ENCODE results near the gene SMAD6. TPM values are rescaled to one million over a fixed set of nuclear protein-coding genes. Genes with fewer than 3 reads are reported as not detected.

SMAD6 gene
- polyA plus RNA-seq, 1 donor, result 25.4 TPM

DNA sequence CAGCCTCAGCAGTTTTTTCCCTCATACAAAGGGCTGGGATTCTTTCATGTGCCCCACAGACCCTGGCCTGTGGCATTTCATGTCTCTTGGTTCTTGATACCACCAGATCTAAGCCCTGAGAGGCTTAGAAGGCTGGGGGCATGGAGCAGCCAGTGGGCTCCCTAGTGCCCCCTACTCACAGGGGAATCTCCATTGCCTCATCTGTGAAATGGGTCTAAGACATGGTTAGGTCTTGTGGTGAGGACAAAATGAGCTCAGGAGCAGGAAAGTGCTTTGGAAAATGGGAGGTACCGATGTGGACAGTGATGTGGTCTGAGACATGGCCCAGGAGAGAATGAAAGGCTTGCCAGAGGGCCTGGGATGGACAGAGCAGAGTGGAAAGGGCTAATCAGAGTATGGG, 94.3 kb downstream of the SMAD6 start:
- Histone ChIP-seq H3K4me1 (ENCODE audit: control insufficient read depth, insufficient read depth, low read length) (no peaks in the 10 kb centered on the region), H3K27ac (ENCODE audit: low read length) (no peak overlapping the region), H3K4me3 (ENCODE audit: low read length) (no peak overlapping the region), H3K36me3 (ENCODE audit: control insufficient read depth, insufficient read depth, low read length) (no peaks in the 10 kb centered on the region), H3K9me3 (ENCODE audit: control insufficient read depth, low read depth, low read length) (no peaks in the 10 kb centered on the region), H3K27me3 (ENCODE audit: control insufficient read depth, insufficient read depth, low read length) (no peaks in the 10 kb centered on the region)
- no peak for DNase-seq
- no CpG with 5 or more reads among the region's 1 CpG for WGBS (ENCODE audit: insufficient coverage, low lambda C conversion rate)

DNA sequence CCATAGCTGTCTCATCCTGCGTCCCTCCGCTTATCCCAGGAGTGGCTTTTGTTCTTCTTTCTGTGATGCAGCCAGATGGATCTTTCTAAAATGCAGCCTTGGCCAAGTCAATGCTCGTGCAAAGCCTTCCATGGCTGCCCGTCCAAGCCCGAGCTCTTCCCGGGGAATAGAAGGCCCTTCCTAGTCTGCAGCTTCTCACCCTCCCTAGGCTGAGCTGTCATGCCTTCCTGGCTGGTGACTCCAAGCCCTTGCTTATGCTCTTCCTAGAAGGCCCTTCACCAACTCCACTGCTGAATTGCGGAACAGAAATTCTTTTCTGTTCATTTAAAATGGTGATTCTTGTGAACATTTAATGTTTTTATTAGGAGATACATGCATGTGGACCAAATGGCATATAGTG, 95.9 kb downstream of the SMAD6 start:
- Histone ChIP-seq H3K4me1 (ENCODE audit: control insufficient read depth, insufficient read depth, low read length) (peaks cover 9% of the 10 kb centered on the region), H3K4me3 (ENCODE audit: low read length) (no peak overlapping the region), H3K27ac (ENCODE audit: low read length) (no peak overlapping the region), H3K27me3 (ENCODE audit: control insufficient read depth, insufficient read depth, low read length) (no peaks in the 10 kb centered on the region), H3K9me3 (ENCODE audit: control insufficient read depth, low read depth, low read length) (no peaks in the 10 kb centered on the region), H3K36me3 (ENCODE audit: control insufficient read depth, insufficient read depth, low read length) (no peaks in the 10 kb centered on the region)
- no peak for DNase-seq
- WGBS (ENCODE audit: insufficient coverage, low lambda C conversion rate), result no CpG with 5 or more reads among the region's 7 CpGs

DNA sequence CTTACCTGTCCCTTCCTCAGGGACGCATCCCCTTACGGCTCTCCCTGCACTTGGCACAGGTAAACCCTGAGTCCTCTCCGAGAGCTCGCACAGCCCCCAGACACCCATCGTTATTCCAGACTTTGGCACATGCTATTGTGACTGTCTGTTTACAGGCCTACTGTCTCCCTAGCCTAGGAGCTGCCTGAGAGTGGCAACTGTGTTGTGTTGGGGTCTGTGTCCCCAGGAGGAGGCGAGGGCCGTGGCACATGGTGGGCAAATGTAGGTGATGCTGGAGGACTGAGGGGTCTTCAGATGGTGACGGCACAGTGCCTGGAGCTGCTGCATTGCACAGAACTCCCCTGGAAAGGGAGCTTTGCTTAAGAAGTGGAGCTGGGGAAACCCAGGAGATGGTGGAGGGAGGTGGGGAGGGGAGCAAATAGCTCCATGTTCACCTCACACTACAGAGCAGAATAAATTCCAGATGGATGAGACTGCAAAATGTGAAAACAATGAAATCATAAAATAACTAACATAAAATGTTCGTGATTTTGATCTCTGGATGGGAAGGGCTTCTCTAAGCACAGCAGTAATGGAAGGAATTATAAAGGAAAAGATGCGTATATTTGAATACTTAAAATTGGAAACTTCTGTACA, 96.5 kb downstream of the SMAD6 start:
- no peaks in the 10 kb centered on the region for H3K36me3 ChIP-seq (ENCODE audit: control insufficient read depth, insufficient read depth, low read length)
- H3K4me3 ChIP-seq (ENCODE audit: low read length), result no peak overlapping the region
- no peak for DNase-seq
- no peaks in the 10 kb centered on the region for H3K9me3 ChIP-seq (ENCODE audit: control insufficient read depth, low read depth, low read length)
- no peaks in the 10 kb centered on the region for H3K27me3 ChIP-seq (ENCODE audit: control insufficient read depth, insufficient read depth, low read length)
- H3K27ac ChIP-seq (ENCODE audit: low read length), result no peak overlapping the region
- WGBS (ENCODE audit: insufficient coverage, low lambda C conversion rate), result 90% methylated on average over 3 of the region's 10 CpGs
- peaks cover 16% of the 10 kb centered on the region for H3K4me1 ChIP-seq (ENCODE audit: control insufficient read depth, insufficient read depth, low read length)

DNA sequence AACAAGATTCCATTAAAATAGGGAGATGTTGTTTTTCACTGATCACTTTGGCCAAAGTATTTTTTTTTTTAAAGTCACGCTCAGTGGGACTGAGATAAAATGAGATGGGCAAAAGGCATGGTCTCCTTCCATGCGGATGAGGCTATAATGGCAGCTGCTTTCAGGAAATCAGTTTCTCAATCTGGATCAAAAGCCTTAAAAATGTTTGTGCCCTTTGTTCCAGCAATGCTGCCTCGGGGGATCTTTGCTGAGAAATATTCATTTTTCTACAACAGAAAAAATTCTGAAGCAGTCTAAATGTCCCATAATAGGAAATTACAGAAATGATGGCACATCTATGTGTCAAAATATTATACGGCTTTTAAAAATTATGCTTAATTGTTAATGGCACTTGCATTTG, 97.2 kb downstream of the SMAD6 start:
- DNase-seq, result no peak
- Histone ChIP-seq H3K27me3 (ENCODE audit: control insufficient read depth, insufficient read depth, low read length) (no peaks in the 10 kb centered on the region), H3K4me3 (ENCODE audit: low read length) (no peak overlapping the region), H3K4me1 (ENCODE audit: control insufficient read depth, insufficient read depth, low read length) (peaks cover 18% of the 10 kb centered on the region), H3K27ac (ENCODE audit: low read length) (no peak overlapping the region), H3K9me3 (ENCODE audit: control insufficient read depth, low read depth, low read length) (no peaks in the 10 kb centered on the region), H3K36me3 (ENCODE audit: control insufficient read depth, insufficient read depth, low read length) (no peaks in the 10 kb centered on the region)
- no CpG with 5 or more reads among the region's 4 CpGs for WGBS (ENCODE audit: insufficient coverage, low lambda C conversion rate)

DNA sequence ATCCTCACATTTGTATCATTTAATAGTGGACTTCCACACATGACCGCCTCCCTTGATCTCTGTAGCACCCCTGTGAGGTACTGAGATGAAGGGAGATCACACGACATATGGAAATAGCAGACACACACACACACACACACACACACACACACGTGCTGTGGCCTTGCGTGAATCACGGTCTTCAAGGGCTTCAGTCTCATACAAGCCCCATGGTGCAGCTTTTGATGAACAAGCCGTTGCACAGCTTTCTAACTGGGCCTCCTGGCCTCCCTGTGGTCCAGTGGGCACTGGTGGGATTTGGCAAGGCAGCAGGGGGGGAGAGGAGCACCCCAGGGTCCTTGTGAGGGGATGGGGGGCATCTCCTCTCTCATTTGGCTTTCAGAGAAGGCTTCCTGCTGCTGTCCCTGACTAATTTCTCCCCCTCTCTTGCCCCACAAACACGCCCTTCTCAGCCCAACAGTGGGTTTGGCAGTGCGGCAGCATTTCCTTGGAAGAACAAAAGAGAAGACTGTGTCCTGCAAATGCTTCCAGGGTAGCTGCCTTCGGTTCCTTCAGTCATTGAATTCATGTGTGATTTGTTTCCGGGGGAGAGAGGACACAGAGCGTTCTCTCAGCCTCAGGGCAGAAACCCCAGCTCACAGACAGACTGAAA, 98.7 kb downstream of the SMAD6 start:
- no peaks in the 10 kb centered on the region for H3K36me3 ChIP-seq (ENCODE audit: control insufficient read depth, insufficient read depth, low read length)
- H3K9me3 ChIP-seq (ENCODE audit: control insufficient read depth, low read depth, low read length), result no peaks in the 10 kb centered on the region
- no peak overlapping the region for H3K4me3 ChIP-seq (ENCODE audit: low read length)
- DNase-seq, result no peak
- H3K4me1 ChIP-seq (ENCODE audit: control insufficient read depth, insufficient read depth, low read length), result peaks cover 18% of the 10 kb centered on the region
- no peak overlapping the region for H3K27ac ChIP-seq (ENCODE audit: low read length)
- no CpG with 5 or more reads among the region's 11 CpGs for WGBS (ENCODE audit: insufficient coverage, low lambda C conversion rate)
- no peaks in the 10 kb centered on the region for H3K27me3 ChIP-seq (ENCODE audit: control insufficient read depth, insufficient read depth, low read length)

DNA sequence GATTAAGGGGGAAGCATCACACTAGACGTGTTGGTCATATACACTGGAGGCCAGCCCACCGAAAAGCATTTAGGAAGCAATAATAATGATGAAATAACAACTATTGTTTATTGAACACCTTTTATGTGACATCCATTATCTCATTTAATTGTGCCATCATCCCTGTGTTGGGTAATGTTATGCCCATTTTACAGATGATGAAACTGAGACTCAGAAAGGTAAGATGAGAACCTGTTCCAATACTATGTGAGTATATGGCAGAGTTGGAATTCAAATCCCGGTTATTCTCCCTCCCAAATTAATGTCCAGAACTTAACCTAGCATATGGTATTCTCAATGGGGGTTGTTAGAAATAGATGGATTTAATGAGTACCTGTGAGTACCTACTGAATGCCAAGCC, 99.2 kb downstream of the SMAD6 start:
- no peak overlapping the region for H3K4me3 ChIP-seq (ENCODE audit: low read length)
- H3K9me3 ChIP-seq (ENCODE audit: control insufficient read depth, low read depth, low read length), result no peaks in the 10 kb centered on the region
- H3K27me3 ChIP-seq (ENCODE audit: control insufficient read depth, insufficient read depth, low read length), result no peaks in the 10 kb centered on the region
- H3K27ac ChIP-seq (ENCODE audit: low read length), result no peak overlapping the region
- peaks cover 18% of the 10 kb centered on the region for H3K4me1 ChIP-seq (ENCODE audit: control insufficient read depth, insufficient read depth, low read length)
- DNase-seq, result no peak
- WGBS (ENCODE audit: insufficient coverage, low lambda C conversion rate), result no CpG with 5 or more reads among the region's 3 CpGs
- no peaks in the 10 kb centered on the region for H3K36me3 ChIP-seq (ENCODE audit: control insufficient read depth, insufficient read depth, low read length)

DNA sequence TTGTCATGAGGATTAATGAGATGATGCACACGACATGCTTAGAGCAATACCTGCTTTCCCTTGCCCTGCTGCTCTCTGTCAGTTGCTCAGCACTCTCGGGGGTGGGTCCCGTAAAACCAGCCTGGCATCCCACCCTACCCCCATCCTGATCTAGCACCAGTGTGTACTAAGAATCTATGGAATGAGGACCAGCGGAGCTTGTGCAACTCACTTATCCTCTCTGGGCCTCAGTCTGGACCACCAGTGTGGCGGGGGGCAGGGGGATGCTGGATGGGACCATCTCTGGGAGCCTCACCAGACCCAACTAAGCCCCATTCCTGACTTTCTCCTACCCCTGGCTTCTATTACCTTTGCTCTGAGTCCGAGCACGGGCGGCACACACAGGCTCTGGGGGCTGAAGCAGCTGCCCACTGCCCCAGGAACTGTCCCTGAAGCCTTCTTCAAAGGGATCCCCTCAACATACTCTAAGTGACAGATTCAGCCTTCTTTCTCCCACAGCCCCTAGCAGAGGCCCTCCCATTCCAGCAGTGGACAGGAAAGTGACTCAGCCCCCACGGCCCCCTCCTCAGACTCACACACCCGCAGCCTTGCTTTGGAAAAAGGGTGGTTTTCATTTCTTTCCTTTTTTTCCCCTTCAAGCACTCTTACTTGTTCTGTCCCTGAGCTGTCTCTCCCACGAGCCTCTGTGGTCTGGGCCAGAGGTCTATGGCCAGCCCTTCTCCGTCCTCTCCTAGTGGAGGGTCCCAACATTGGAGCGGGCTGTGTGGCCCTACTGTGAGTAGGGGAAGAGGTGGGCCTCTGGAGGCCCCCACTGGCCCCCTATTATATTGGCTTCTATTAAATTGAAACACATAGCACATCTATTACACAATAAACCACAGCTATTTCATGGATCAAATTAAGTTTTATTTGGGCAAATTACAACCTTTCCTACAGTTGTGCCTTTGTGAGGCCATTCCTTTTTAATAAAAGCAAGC, 100.3 kb downstream of the SMAD6 start:
- Histone ChIP-seq H3K4me3 (ENCODE audit: low read length) (no peak overlapping the region), H3K27ac (ENCODE audit: low read length) (peak overlapping the region; percentile 72), H3K4me1 (ENCODE audit: control insufficient read depth, insufficient read depth, low read length) (peaks cover 18% of the 10 kb centered on the region), H3K9me3 (ENCODE audit: control insufficient read depth, low read depth, low read length) (no peaks in the 10 kb centered on the region), H3K27me3 (ENCODE audit: control insufficient read depth, insufficient read depth, low read length) (no peaks in the 10 kb centered on the region), H3K36me3 (ENCODE audit: control insufficient read depth, insufficient read depth, low read length) (no peaks in the 10 kb centered on the region)
- 65% methylated on average over 3 of the region's 13 CpGs for WGBS (ENCODE audit: insufficient coverage, low lambda C conversion rate)
- DNase-seq, result no peak

DNA sequence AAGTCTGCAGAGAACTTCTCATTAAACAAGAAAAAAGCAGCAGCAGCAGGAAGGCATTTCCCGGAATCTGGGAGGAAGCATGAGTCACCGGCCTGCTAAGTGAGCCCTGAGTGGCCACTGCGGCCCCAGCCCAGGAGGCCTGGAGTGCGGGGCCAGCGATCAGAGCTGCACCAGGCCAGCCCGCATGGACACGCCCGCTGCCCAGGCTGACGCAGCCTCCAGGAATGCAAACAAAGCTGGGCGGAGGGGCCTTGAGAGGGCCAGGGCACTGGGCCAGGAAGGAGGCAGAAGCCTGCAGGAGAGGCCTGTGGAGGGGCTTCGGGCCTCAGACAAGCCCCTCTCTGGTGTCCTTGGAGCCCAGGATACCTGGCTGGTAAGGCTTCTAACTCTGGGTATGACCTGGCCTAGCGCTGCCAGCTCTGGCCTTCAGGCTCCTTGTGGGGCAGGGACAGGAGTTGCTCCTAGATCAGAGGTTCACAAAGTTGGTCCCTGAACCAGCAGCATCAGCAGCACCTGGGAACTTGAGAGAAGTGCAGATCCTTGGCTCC, 101.2 kb downstream of the SMAD6 start:
- no peak overlapping the region for H3K4me3 ChIP-seq (ENCODE audit: low read length)
- H3K27me3 ChIP-seq (ENCODE audit: control insufficient read depth, insufficient read depth, low read length), result no peaks in the 10 kb centered on the region

DNA sequence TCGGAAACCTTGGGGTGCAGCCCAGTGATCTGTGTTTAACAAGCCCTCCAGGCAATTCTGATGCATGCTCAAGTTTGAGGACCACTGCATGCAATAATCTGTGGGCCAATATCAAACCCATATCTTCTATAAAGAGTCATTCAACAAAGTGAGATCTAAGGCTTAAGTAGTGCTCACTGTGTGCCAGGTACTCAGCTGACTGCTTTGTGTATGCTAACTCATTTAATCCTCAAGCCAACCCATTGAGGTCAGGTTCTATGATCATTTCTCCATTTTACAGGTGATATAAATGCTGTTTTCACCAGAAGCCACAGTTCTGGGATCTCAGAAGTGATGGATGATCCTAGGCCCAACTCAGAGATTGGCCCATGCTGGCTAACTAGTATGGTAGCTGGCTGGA, 101.7 kb downstream of the SMAD6 start:
- H3K9me3 ChIP-seq (ENCODE audit: control insufficient read depth, low read depth, low read length), result no peaks in the 10 kb centered on the region
- H3K27me3 ChIP-seq (ENCODE audit: control insufficient read depth, insufficient read depth, low read length), result no peaks in the 10 kb centered on the region
- H3K36me3 ChIP-seq (ENCODE audit: control insufficient read depth, insufficient read depth, low read length), result no peaks in the 10 kb centered on the region
- H3K27ac ChIP-seq (ENCODE audit: low read length), result peak overlapping the region; percentile 72
- no CpG with 5 or more reads among the region's 1 CpG for WGBS (ENCODE audit: insufficient coverage, low lambda C conversion rate)
- no peak for DNase-seq
- no peak overlapping the region for H3K4me3 ChIP-seq (ENCODE audit: low read length)
- peaks cover 18% of the 10 kb centered on the region for H3K4me1 ChIP-seq (ENCODE audit: control insufficient read depth, insufficient read depth, low read length)

More for the DNA sequence above, 101.2 kb downstream of the SMAD6 start:
- WGBS (ENCODE audit: insufficient coverage, low lambda C conversion rate), result no CpG with 5 or more reads among the region's 12 CpGs
- Histone ChIP-seq H3K4me1 (ENCODE audit: control insufficient read depth, insufficient read depth, low read length) (peaks cover 18% of the 10 kb centered on the region), H3K36me3 (ENCODE audit: control insufficient read depth, insufficient read depth, low read length) (no peaks in the 10 kb centered on the region), H3K9me3 (ENCODE audit: control insufficient read depth, low read depth, low read length) (no peaks in the 10 kb centered on the region), H3K27ac (ENCODE audit: low read length) (peak overlapping the region; percentile 72)
- DNase-seq, result peak; percentile 94 to 96

DNA sequence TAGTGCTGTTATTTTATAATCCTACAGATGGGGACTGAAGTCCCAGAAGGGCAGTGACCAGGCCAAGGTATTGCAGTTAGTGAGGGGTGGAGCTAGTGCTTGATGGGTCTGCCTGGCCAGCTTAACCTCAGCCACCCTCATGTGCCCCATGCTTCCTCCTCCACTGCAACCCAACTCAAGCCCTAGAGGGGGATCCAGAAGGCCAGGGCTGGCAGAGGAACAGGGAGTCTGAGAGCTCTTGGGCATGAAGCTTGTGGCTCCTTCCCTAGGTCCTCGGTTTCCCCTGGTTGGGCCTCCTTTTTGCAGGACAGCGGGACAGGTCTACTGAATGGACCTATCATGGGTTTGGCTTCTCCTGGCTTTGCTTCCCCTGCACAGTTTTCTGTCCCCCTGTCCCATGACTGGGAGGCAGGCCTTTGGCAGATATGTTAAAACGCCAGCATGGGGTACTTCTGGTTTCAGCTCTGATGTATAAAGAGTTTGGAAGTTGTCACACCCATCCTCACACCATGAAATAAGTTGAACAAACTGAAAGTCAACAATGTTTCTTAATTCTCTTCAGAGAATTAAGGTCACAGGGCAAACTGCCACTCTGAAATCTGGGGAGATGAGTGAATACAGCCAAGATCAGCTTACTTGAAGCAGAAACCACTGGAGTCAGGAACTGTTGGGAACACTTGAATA, 103.3 kb downstream of the SMAD6 start:
- H3K9me3 ChIP-seq (ENCODE audit: control insufficient read depth, low read depth, low read length), result no peaks in the 10 kb centered on the region
- H3K4me1 ChIP-seq (ENCODE audit: control insufficient read depth, insufficient read depth, low read length), result peaks cover 18% of the 10 kb centered on the region
- no peaks in the 10 kb centered on the region for H3K27me3 ChIP-seq (ENCODE audit: control insufficient read depth, insufficient read depth, low read length)
- H3K4me3 ChIP-seq (ENCODE audit: low read length), result no peak overlapping the region
- H3K27ac ChIP-seq (ENCODE audit: low read length), result no peak overlapping the region
- DNase-seq, result no peak
- H3K36me3 ChIP-seq (ENCODE audit: control insufficient read depth, insufficient read depth, low read length), result no peaks in the 10 kb centered on the region
- no CpG with 5 or more reads among the region's 3 CpGs for WGBS (ENCODE audit: insufficient coverage, low lambda C conversion rate)

All from large intestine (tissue), 3 donors.